HepG2 (cell line): ENCODE results near the gene ZMIZ1. TPM values are rescaled to one million over a fixed set of nuclear protein-coding genes. Genes with fewer than 3 reads are reported as not detected.

Source experiments
- ATAC-seq: fragments of 200-7000 bp; cut with Tn5 transposase; 3 replicates; pipeline ENCODE4 v1.9.1; 2020; ENCODE audit warnings: mild to moderate bottlenecking, moderate library complexity
- BruUV-seq: library from RNA; stranded (reverse); fragments of 400-500 nt; replicated peaks from 2 replicates; lab custom pipeline; 2021; lab: Mats Ljungman, UMichigan
- CTCF ChIA-PET: fragments of 300-600 bp; formaldehyde crosslinking; extraction: SDS; loops from one replicate; lab custom pipeline; 2021; ENCODE audit warnings: low total read pairs, inconsistent platforms, low intra/inter-chr PET ratio; lab: Yijun Ruan, JAX
- POLR2A ChIA-PET: fragments of 350-600 bp; sonication (Branson Sonifier 250); formaldehyde crosslinking; loops from one replicate; lab custom pipeline; 2020; ENCODE audit warnings: antibody characterized with exemption, inconsistent platforms; lab: Yijun Ruan, JAX
- DNase-seq: peaks from one replicate; pipeline ENCODE4 v3.0.0-alpha.2; 2015; ENCODE audit warnings: low spot score
- FAIRE-seq: peaks from 3 replicates; lab custom pipeline; 2011; peaks lifted over from hg19 to GRCh38; lab: Jason Lieb, UNC
- H2AFZ ChIP-seq: one replicate; pipeline ENCODE4 v1.6.1; 2011; ENCODE audit warnings: low read length, inconsistent platforms
- H3K27ac ChIP-seq: fragments of 300-600 bp; 3 replicates; pipeline ENCODE4 v1.8.0; 2011; ENCODE audit warnings: mixed run types, mild to moderate bottlenecking, mixed read lengths, low read length, inconsistent platforms; ENCODE audit not compliant: insufficient read depth; ENCODE audit errors: extremely low read length
- H3K27me3 ChIP-seq, 2 experiments: fragments of 200-600 bp in 1 of 2; 2 replicates in 1 of 2; 3 replicates in 1 of 2; pipeline versions ENCODE4 v1.6.0 to v1.8.0; 2011; ENCODE audit warnings: low read length in 2 of 2, mild to moderate bottlenecking in 2 of 2, moderate library complexity in 2 of 2, inconsistent platforms in 1 of 2; ENCODE audit not compliant: insufficient read depth in 2 of 2, control insufficient read depth in 1 of 2
- H3K36me3 ChIP-seq, 2 experiments: fragments of 200-600 bp in 1 of 2; replicated peaks in 1 of 2; 2 replicates in 1 of 2; 3 replicates in 1 of 2; pipeline versions ENCODE4 v1.5.1 to v1.8.0; 2011; ENCODE audit warnings: low read length in 2 of 2, inconsistent platforms in 1 of 2; ENCODE audit not compliant: insufficient read depth in 2 of 2, control insufficient read depth in 1 of 2
- H3K4me1 ChIP-seq: 2 replicates; pipeline ENCODE4 v1.5.1; 2012; ENCODE audit warnings: low read length, inconsistent platforms; ENCODE audit not compliant: insufficient read depth
- H3K4me2 ChIP-seq: 2 replicates; pipeline ENCODE4 v1.6.0; 2011; ENCODE audit warnings: low read depth, low read length, inconsistent platforms
- H3K4me3 ChIP-seq, 3 experiments: fragments of 200-600 bp in 1 of 3; sonication (generic), shearing (Covaris generic) in 1 of 3; replicated peaks in 1 of 3; 2 replicates each; pipeline ENCODE4 v1.5.1; 2011 to 2016; ENCODE audit warnings: low read length in 3 of 3, inconsistent platforms in 2 of 3, low read depth in 2 of 3, mild to moderate bottlenecking in 2 of 3, control low read depth in 1 of 3, mixed read lengths in 1 of 3; ENCODE audit not compliant: insufficient read depth in 1 of 3
- H3K79me2 ChIP-seq: one replicate; pipeline ENCODE4 v1.6.1; 2011; ENCODE audit warnings: low read length, inconsistent platforms; ENCODE audit not compliant: insufficient read depth
- H3K9ac ChIP-seq: 2 replicates; pipeline ENCODE4 v1.6.0; 2011; ENCODE audit warnings: mild to moderate bottlenecking, low read depth, low read length, inconsistent platforms; ENCODE audit not compliant: insufficient read depth
- H3K9me3 ChIP-seq: 2 replicates; pipeline ENCODE4 v1.5.1; 2012; ENCODE audit warnings: mild to moderate bottlenecking, low read length
- H4K20me1 ChIP-seq: 2 replicates; pipeline ENCODE4 v1.6.0; 2011; ENCODE audit warnings: inconsistent platforms, mild to moderate bottlenecking, low read length, moderate library complexity; ENCODE audit not compliant: insufficient read depth
- GABPA ChIP-seq, 2 experiments: IDR thresholded peaks; 2 replicates each; pipeline ENCODE4 v1.6.1; 2011 to 2016; ENCODE audit warnings: low read depth in 2 of 2, low read length in 1 of 2, missing biosample characterization in 1 of 2, missing genetic modification characterization in 1 of 2
- MEIS1 ChIP-seq: sonication (generic); formaldehyde crosslinking; IDR thresholded peaks from 2 replicates; pipeline ENCODE4 v1.9.0; 2021; ENCODE audit warnings: mild to moderate bottlenecking, missing genetic modification reagents, moderate library complexity, borderline replicate concordance
- NONO ChIP-seq, 2 experiments: fragments of 450-650 bp in 1 of 2; sonication (generic) in 1 of 2; formaldehyde crosslinking in 1 of 2; IDR thresholded peaks in 1 of 2; conservative IDR thresholded peaks in 1 of 2; 2 replicates each; pipeline versions ENCODE4 v1.6.1 to v1.8.0; 2017 to 2022; ENCODE audit warnings: mild to moderate bottlenecking in 1 of 2, missing genetic modification reagents in 1 of 2, moderate library complexity in 1 of 2
- RAD51 ChIP-seq: fragments of 450-650 bp; IDR thresholded peaks from 2 replicates; pipeline ENCODE4 v1.6.1; 2016; ENCODE audit warnings: borderline replicate concordance
- RCOR2 ChIP-seq: IDR thresholded peaks from 2 replicates; pipeline ENCODE4 v1.6.1; 2016; ENCODE audit warnings: missing biosample characterization, missing genetic modification reagents
- TP53 ChIP-seq: sonication (generic); formaldehyde crosslinking; conservative IDR thresholded peaks from 2 replicates; pipeline ENCODE4 v1.4.0; 2020; ENCODE audit warnings: missing genetic modification reagents
- ZC3H4 ChIP-seq: sonication (generic); formaldehyde crosslinking; IDR thresholded peaks from 2 replicates; pipeline ENCODE4 v1.4.0; 2020; ENCODE audit warnings: missing genetic modification reagents, borderline replicate concordance
- ZFP36 ChIP-seq: fragments of 150-350 bp; IDR thresholded peaks from 2 replicates; pipeline ENCODE4 v1.6.1; 2018; ENCODE audit warnings: borderline replicate concordance, low read length, low read depth; ENCODE audit not compliant: partially characterized antibody
- ZMYM3 ChIP-seq: sonication (generic); formaldehyde crosslinking; IDR thresholded peaks from 2 replicates; pipeline ENCODE4 v1.5.1; 2020; ENCODE audit warnings: mild to moderate bottlenecking, missing genetic modification reagents
- ZNF768 ChIP-seq: sonication (generic); formaldehyde crosslinking; IDR thresholded peaks from 2 replicates; pipeline ENCODE4 v1.4.0; 2020; ENCODE audit warnings: missing genetic modification reagents
- ZNF83 ChIP-seq: sonication (generic); formaldehyde crosslinking; IDR thresholded peaks from 2 replicates; pipeline ENCODE4 v1.4.0; 2020; ENCODE audit warnings: missing genetic modification reagents, mild to moderate bottlenecking, borderline replicate concordance
- WGBS: methylation state at CpG from one replicate; pipeline ENCODE4 v1.1.6; 2017; ENCODE audit warnings: low lambda C conversion rate; 5-methylcytosine and 5-hydroxymethylcytosine counted together
- in situ Hi-C: cut with HindIII; loops from 2 replicates; pipeline ENCODE4 v1.10.0; 2017; ENCODE audit warnings: low pct_unique_long_range_greater_than_20kb; ENCODE audit not compliant: extremely low pct_ligation_motif_present
- intact Hi-C: fragments of 100-400 bp; cut with micrococcal nuclease; formaldehyde crosslinking; loops from one replicate; pipeline ENCODE4 v1.10.0; 2022; ENCODE audit not compliant: unreplicated experiment
- polyA plus RNA-seq, 8 experiments: library from polyadenylated mRNA; depleted of rRNA in 3 of 8; stranded (reverse) in 7 of 8; unstranded in 1 of 8; fragments of >200 nt; fragmentation: Illumina TruSeq in 4 of 8; extraction: Trizol in 4 of 8; gene quantifications; 2 replicates each; pipeline versions ENCODE4 v1.2.1 to v1.2.3, GENCODE V29; 2011 to 2016; ENCODE audit warnings: low read depth in 4 of 8, missing spikeins in 1 of 8, mixed read lengths in 1 of 8; ENCODE audit not compliant: insufficient read depth in 1 of 8
- total RNA-seq, 5 experiments: library from RNA; depleted of rRNA; stranded (reverse); fragments of >200 nt; fragmentation: Illumina TruSeq; extraction: Trizol; gene quantifications; 2 replicates each; pipeline ENCODE4 v1.2.3, GENCODE V29; 2016; ENCODE audit warnings: low read depth in 1 of 5
- TF ChIP-seq, protein P1 (sequence below): IDR thresholded peaks from 2 replicates; pipeline ENCODE4 v1.6.1; 2016; ENCODE audit warnings: low read depth, control low read depth
- TF ChIP-seq, protein P2 (sequence below): sonication (generic); formaldehyde crosslinking; IDR thresholded peaks from 2 replicates; pipeline ENCODE4 v1.4.0; 2020; ENCODE audit warnings: missing genetic modification reagents

Gene ZMIZ1
- total and polyA plus RNA-seq, 2 of the 13 experiments (the other 11 are each of a cell fraction or from before 2014, with no cell fraction given) = 5.3 to 10.2 TPM

DNA sequence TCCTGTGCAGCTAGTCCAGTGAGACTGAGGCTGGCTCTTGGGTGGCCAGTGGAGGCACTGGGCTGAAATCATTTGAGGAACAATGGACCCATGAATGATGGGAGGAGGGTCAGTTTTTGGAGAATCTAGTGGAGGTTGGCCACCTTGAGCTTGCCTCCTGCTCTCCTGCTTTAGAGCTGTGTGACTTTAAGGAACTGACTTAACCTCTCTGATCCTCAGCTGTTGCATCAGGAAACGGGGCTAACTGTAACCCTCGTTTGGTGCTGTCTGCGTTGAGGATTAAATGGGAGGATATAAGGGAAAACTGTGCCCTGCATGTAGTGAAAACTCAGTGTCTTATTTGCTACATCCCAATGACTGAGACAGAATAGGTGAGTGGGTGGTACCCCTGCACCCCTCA, 163.1 kb downstream of the ZMIZ1 start:
- Histone ChIP-seq H3K4me2 (no peak overlapping the region), H3K9ac (no peak overlapping the region), H3K4me1 (no peaks in the 10 kb centered on the region), H4K20me1 (peaks cover 13% of the 10 kb centered on the region; the same call in 1 of the 2 replicates), H3K4me3 (no peak overlapping the region), H3K27ac (no peak overlapping the region), H3K79me2 (no peaks in the 10 kb centered on the region), H3K36me3 (peaks cover 38 to 92% of the 10 kb centered on the region in 2 experiments), H2AFZ (no peak overlapping the region), H3K9me3 (no peaks in the 10 kb centered on the region), H3K27me3 (no peaks in the 10 kb centered on the region)
- ATAC-seq (no peak), DNase-seq (no peak), FAIRE-seq (no peak)
- 67% methylated on average over 3 of the region's 3 CpGs for WGBS
- POLR2A ChIA-PET = no interaction called here
- intact Hi-C loops (no loop called here), in situ Hi-C loops (no loop called here)
- CTCF ChIA-PET = no interaction called here
- TF ChIP-seq, protein P1, sequence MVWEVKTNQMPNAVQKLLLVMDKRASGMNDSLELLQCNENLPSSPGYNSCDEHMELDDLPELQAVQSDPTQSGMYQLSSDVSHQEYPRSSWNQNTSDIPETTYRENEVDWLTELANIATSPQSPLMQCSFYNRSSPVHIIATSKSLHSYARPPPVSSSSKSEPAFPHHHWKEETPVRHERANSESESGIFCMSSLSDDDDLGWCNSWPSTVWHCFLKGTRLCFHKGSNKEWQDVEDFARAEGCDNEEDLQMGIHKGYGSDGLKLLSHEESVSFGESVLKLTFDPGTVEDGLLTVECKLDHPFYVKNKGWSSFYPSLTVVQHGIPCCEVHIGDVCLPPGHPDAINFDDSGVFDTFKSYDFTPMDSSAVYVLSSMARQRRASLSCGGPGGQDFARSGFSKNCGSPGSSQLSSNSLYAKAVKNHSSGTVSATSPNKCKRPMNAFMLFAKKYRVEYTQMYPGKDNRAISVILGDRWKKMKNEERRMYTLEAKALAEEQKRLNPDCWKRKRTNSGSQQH = no peak
- TF ChIP-seq ZMYM3 (CRISPR knock-in tag) (peak; percentile 40; the same call in 1 of the 2 replicates), GABPA (IDR thresholded peaks at IDR 0.05; ENCODE audit: low read depth, low read length) (no peak), GABPA (CRISPR knock-in tag; IDR thresholded peaks at IDR 0.05; ENCODE audit: low read depth) (no peak), ZNF83 (CRISPR knock-in tag) (no peak), ZC3H4 (CRISPR knock-in tag) (no peak), NONO (IDR thresholded peaks at IDR 0.05) (no peak), NONO (CRISPR knock-in tag; conservative IDR thresholded peaks at IDR 0.05) (no peak), ZFP36 (peak; percentile 9), RCOR2 (CRISPR knock-in tag) (no peak), MEIS1 (CRISPR knock-in tag) (no peak), TP53 (no peak), ZNF768 (CRISPR knock-in tag) (peak; percentile 91), RAD51 (no peak)
- TF ChIP-seq, protein P2, sequence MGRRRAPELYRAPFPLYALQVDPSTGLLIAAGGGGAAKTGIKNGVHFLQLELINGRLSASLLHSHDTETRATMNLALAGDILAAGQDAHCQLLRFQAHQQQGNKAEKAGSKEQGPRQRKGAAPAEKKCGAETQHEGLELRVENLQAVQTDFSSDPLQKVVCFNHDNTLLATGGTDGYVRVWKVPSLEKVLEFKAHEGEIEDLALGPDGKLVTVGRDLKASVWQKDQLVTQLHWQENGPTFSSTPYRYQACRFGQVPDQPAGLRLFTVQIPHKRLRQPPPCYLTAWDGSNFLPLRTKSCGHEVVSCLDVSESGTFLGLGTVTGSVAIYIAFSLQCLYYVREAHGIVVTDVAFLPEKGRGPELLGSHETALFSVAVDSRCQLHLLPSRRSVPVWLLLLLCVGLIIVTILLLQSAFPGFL (CRISPR knock-in tag) = no peak
- no TSS peak for BruUV-seq
